Glomerular visceral epithelial cell (primary cell): ENCODE data around the gene PTP4A1.
"Not testable (repeated sequence)": the region's sequence is repeated elsewhere in the genome, so short reads cannot be mapped to it uniquely, and the experiment has no call there.

Source experiments
- DNase-seq: peaks from one replicate; pipeline ENCODE4 v3.0.0-alpha.2; 2016; ENCODE audit errors: extremely low spot score

Gene PTP4A1

DNA sequence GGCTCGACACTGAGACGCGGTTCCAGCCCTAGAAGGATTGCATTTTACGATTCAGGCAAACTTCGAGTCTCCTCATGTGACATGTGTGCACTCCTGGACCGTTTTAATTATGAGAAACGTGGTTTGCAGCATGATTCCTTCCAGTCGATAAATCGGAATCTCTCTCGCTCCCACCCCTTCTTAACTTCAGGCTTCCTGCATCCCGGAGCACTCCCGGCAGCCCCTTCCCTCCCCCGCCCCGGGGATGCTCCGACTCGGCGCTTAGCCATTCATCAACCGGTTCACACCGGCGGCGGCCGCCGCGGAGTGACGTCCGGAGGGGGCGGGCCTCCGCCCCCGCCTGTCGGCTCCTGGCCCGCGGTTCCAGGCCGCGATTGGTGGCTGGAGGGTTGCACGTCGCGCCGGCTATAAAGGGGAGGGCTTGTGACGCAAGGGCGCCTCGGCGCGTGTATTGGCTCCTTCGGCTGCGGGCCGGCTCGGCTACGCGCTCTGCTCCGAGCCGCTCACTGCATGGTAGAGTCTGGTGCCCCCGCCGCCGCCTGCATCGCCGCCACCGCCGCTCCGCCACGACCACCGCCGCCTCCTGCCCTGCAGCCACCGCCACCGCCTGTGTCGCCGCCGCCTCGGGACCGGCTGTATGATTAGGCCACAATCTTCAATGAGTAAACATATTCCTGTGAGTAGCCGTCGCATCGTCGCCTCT, at the start of gene PTP4A1, which contains the start of gene LOC128125822:
Gene PTP4A1 (plus strand): TSS at position 437 of the 703 bp plus-strand sequence. CDS start 4,401 bp downstream, outside the sequence.
Gene LOC128125822 (plus strand): TSS at position 437 of the 703 bp plus-strand sequence.
- peak; percentile 98 for DNase-seq

DNA sequence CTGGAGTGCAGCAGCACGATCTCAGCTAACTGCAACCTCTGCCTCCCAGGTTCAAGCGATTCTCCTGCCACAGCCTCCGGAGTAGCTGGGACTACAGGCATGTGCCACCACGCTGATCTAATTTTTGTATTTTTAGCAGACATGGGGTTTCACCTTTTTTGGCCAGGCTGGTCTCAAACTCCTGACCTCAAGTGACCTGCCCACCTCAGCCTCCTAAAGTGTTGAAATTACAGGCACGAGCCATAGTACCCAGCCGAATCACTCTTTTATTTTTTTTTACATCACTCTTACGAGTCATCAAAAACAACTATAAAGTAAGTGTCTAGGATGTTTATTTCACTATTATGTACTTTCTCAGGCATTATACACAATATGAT, 49.4 kb upstream of the PTP4A1 start:
- not testable (repeated sequence) for DNase-seq

DNA sequence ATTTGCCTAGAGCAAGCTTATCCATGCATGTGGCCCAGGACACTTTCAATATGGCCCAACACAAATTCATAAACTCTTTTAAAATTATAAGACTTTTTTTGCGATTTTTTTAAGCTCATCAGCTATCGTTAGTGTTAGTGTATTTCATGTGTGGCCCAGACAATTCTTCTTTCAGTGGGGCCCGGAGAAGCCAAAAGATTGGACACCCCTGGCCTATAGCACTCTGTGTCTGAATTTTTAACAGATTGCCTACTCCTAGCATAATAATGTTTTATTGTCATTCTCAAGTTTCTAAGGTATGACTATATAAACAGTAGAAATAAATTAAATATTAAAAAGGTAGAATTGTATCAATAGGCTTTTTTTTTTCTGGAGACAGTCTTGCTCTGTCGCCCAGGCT, 48.6 kb upstream of the PTP4A1 start:
- DNase-seq, result no peak

DNA sequence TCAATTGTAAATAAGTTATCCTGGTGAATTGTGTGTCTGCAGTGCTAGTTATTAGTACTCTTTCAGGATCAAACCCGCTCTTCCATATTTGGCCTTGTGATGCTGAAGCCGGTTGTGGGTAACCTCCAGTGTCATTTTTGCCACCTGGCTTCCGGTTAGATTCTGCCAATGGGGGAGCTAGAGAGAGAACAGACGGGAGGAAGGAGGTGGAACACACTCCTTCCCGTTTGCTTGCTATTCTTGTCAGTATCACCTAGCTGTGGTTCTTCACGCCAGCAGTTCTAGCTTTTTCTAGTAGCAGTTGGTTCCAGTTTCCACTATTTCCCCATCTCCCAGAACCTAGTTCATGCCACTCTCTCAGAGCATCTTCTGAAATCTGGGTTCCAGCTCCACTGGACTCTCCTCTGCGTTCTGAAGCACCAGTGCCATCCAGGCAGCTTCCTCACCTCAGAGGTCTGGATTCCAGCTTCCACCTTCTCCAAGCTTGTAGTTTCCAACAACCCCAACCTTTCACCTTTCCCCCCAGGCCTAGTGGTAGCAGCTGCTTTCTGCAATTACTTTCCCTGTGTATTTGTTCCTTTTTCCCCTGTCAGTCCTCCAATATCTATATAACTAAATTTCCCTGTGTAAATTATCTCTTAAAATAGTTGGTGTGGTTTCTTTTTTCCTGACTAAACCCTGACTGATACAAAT, 46.9 kb upstream of the PTP4A1 start:
- DNase-seq, result no peak

DNA sequence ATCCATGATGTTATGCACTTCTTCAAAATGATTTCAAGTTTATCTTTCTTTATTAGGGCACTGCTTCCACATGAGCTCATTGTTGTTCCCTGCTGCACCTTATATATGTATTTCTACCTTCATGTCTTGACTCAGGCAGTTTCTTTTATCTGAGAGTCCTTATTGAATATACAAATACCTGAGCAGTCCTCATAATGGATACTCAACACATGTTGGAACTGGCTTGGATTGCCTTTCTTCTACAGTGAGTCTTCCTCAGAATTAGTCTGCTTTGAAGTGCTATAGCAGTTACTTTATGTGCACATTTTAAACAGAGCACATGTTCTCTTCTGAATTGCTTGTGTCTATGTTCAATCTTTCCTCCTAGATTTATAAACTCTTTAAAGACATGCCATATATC, 45.3 kb upstream of the PTP4A1 start:
- no peak for DNase-seq

DNA sequence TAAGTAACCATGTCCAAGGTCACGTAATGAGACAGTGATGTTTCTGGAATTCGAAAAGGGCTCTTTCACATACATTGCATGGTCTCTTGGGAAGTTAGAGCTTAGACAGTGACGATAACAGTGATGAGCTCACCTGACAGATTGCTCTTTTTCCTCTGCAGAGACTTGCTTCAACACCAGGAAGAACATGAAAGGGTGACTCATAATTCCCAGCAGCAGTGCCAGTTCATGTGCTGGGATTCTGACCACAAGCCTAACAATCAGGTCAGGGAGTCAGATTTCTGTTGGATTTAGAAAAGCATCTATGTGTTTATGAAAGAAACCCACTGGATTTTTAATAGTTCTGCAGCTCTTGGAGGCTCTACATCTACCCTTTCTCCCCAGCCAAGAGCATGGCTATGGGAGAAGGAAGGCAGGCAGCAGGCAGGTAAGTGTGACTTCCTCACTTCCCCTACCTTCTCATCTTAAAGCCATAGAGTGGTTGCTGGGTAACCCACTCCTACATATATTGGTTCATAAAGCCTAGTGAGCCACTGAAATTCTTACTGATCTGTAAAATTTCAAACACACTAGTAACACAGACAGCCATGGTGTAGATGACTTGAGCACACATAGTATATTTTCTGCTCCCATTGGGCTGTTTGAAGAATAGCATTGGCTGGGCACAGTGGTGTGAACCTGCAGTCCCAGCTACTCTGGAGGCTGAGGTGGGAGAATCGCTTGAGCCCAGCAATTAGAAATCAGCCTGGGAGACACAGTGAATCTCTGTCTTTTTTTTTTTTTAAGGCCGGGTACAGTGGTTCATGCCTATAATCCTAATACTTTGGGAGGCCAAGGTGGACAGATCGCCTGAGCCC, 44.4 kb upstream of the PTP4A1 start:
- peak; percentile 93 for DNase-seq

DNA sequence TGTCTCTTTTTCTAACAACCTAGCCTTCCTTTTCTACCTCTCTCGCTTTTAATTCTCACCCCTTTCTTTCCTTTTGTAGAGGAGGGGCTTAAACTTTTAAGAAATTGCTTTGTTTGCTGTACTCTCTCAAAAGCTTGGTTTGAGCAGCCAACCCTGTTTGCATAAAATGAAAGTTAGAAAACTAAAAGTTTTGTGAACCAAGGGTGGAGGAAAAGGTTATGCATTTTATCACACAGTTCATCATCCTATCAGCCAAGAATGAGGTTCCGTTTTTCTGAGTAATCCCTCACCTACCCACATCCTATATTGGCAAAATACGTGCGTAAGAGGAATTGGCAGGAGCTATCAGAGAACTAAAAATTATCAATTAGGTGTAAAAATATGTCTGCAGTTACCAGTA, 42.8 kb upstream of the PTP4A1 start:
- no peak for DNase-seq

DNA sequence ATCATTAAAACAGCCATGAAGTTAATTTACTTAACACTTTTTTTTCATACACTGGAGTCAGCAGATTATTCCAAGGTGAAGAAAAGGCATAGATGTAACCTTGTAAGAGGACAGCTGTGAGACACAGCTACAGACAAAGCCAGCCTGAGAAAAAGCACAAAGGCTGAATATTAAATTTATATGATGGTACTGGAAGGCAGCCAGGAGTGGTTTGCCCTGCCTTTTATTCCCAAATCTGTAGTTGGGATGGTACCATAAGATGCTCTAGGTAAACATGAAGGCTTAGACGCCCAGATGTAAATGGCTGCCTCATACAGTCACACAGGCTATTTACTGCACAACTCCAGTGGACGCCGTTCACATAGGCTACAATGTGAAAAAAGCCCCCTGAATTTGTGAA, 42.1 kb upstream of the PTP4A1 start:
- no peak for DNase-seq

DNA sequence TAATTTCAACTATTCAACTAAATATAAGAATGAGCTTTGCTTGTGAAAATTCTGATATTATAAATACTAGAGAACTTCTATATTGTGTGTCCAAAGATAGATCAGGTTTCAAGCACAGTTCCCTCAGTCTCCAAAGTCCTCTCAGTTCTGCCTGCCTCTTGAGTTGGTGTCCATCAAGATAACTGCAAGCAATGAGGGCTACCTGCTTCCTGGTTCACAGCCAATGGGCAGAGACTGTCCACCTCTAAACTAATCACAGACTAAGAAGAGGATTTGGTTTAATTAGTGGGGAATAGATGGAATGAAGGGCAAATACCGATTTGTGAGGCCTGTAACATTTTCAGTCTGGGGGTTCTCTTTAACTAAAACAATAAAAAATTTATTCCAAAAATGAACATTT, 41.3 kb upstream of the PTP4A1 start:
- DNase-seq, result no peak

DNA sequence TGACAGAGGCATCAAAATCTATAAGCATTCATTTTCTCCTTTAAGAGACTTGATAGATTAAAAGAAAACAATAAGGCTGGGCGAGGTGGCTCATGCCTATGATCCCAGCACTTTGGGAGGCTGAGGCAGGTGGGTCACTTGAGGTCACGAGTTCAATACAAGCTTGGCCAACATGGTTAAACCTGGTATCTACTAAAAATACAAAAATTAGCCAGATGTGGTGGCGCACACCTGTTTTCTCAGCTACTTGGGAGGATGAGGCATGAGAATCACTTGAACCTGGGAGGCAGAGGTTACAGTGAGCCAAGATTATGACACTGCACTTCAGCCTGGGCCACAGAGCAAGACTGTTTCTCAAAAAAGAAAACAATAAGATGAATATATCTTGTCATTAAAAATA, 39.3 kb upstream of the PTP4A1 start:
- DNase-seq, result no peak

DNA sequence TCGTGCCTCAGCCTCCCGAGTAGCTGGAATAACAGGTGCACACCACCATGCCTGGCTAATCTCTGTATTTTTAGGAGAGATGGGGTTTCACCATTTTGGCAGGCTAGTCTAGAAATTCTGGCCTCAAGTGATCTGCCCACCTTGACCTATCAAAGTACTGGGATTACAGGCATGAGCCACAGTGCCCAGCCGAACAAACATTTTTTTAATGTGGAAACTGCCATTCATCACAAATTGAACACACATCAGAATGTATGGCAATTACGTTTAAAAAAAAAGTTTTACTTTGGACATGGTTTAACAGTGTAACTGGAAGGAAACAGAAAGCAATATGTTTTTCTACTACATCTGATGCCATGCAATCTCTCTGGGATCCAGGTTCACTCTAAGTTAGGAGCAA, 38.3 kb upstream of the PTP4A1 start:
- no peak for DNase-seq

DNA sequence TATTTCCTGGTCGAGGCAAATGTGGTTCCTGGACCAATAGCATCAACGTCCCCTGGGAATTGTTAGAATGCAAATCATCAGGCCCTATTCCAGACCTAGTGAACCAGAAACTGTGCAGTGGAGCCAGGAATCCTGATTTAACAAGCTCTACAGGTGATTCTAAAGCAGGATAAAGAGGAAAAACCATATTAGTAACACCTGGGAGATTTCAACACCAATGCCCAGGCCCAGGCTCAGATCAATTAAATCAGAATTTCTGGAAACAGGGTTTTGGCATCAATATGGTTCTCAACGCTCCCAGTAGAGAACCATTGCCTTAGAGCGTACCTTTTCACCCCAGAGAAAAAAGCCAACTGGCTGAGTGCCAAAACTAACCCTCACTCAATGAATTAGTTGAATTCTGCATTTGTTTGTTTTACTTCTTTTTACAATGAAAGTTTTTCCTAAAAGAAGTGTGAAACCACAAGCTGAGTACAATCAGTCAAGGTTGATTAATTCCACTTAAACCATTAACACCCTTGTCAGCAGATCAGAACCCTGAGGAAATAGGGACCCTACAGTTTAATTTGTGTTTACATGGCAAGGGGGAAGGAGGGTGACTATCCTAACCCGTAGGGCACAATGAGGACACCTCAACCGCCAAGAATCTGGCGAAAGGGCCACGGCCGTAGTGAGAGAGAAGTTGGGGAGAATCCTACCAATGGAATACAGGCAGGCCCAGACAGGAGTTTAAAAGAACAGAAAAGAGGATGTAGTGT, 34.9 kb upstream of the PTP4A1 start:
- no peak for DNase-seq

DNA sequence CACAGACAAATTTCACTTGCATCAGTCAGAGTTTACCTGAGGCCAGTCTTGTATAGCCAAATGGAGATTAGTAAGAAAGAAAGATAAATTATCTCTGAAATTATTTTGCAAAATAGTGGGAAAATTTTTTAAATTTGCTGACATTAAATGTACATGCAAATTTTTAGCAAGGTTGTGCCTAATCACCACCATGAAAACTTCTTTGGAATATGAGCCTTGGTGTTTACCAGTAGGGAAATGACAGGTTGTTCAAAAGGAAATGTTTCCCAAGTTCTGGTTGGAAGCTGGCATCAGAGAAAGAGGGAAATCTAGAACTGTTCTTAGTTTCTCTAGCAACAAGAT, 34.4 kb upstream of the PTP4A1 start:
- DNase-seq, result no peak

DNA sequence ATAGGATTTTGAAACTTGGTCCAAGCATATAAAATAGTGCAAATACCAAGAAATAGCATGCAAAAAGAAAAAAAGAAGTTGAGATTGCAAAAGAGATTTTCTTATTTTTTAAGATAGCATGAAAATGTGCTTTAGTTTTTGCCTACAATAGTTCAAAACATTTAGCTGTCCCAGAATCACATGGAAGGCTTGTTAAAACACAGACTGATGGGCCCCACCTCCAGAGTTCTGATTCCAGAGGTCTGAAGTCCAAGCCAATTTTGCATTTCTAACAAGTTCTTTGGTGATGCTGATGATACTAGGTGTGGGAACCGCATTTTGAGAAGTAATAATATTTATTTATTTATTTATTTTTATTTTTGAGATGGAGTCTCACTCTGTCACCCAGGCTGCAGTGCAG, 33.7 kb upstream of the PTP4A1 start:
- no peak for DNase-seq

DNA sequence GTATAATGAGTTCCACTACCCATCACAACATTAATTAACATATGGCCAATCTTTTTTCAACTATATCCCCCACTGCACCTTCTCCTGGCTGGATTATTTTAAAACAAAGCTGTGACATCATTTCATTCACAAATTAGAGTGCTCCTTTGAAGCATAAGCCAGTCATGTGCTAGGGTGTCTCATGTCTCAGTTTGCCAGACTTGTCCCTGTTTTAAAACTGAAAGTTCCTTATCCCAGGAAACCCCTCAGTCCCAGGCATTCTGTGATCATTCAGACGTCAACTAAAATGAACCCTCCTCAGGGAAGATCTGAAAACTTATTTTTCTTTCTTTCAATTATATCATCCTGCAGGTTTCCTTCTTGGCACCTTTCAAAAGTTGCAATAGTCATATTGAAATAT, 29.3 kb upstream of the PTP4A1 start:
- no peak for DNase-seq

DNA sequence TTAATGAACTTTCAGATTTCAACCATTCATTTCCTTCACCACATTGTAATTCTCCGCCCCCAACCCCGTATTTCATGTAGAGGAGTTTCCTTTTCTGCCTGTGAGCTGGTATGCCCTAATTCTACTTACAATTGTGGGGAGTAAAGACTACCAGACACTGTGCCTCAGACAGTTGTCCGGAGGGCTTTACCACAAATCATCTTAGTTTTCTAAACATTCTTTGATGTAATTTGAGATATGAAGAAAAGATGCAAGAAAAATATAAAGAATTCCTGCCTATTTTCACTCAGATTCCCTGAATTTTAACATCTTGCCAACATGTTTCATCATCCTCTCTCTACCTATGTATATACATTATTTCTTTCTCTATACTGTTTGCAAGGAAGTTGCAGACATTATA, 28.3 kb upstream of the PTP4A1 start:
- DNase-seq, result no peak

DNA sequence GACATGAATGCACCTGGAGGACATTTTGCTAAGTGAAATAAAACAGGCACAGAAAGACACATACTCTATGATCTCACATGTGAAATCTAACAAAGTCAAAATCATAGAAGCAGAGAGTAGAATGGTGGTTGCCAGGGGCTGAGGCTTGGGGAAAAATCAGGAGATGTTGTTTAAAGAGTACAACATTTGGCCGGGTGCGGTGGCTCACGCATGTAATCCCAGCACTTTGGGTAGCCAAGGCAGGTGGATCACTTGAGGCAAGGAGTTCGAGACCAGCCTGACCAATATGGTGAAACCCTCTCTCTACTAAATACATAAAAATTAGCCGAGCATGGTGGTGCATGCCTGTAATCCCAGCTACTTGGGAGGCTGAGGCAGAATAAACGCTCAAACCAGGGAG, 26.0 kb upstream of the PTP4A1 start:
- DNase-seq, result no peak

DNA sequence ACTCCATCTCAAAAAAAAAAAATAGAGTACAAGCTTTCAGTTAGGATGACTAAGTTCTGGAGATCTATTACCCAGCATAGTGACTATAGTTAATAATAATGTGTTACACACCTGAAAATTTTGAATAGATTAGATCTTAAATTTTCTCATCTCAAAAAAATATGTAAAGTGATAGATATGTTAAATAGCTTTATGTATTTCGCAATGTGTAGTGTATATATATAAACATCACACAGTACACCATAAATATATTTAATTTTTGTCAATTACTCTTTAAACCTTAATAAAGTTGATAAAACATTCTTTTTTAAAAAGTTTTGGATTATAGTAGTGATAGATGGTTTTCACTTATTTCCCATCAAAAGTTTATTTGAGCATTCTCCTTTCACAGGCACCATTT, 25.6 kb upstream of the PTP4A1 start:
- no peak for DNase-seq

DNA sequence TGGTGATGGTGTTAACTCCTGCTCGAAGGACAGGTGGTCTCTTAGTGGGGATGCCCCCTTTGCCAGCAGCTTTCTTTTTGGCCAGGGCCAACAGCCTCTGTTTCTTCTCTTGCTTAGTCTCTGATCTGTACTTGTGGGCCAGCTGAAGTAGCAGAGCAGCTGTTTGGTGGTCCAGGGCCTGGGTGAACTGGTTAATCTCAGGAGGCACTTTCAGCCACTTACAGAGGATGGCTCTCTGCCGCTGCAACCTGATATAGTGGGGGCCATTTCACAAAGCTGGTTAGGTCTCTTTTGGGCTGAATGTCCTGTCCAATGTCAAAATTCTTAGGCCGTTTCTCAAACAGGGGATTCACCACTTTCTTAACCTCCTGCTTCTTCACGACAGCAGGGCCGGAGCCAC, 23.2 kb upstream of the PTP4A1 start:
- DNase-seq, result no peak

DNA sequence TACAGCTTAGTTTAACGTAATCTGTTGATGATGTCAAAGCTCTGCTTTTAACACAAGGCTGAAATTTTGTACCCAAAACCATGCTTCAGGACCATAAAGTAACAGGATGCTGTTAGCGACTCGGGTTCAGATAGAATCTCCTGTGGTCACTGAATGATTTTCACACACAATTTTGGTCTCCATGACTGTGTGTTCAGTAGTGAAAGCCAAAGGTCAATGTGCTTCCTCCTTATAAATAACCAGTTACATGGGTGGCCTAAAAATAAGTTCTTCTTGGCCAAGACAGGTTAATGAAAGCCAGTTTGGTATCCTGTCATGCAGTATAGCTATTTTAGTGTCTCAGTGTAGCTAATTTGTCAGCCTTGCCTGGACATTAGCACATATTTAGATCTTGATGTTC, 19.1 kb upstream of the PTP4A1 start:
- no peak for DNase-seq

DNA sequence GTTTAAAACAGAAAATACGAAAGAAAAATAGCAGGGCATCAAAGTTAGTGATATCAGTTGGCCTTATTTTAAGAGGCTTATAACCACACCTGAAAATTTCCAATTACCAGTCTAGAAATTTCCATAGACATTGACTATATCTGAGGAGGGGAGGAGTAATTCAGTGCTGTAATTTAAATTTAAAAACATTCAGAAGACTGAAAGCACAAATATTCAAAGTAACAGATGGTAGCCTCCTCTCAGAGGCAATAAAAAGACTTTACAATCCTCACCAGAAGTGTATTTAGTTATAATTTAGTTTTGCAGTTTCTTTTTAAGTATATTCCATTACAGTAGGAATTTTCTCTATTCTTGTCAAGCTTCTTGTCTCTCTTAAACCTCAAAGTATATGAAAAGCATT, 18.4 kb upstream of the PTP4A1 start:
- no peak for DNase-seq

DNA sequence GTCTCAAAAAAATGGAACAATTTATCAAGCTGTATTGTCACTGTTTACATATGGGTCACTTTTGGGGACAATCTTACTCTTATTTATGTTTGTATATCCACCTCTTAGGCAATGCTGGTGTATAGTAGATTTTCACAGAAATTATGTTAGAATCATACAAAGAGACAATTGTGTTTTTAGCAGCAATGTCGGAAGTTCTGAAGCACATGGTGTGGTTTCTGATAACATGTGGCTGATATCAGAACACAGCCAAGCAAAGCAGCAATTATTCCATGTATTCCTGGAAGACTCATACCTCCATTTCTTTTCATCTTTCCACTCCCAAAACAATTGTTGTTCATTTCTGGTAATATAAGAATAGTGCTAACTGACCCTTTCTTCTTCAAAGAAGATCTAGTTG, 17.5 kb upstream of the PTP4A1 start:
- DNase-seq, result no peak
